H1 (cell line): Measurements from ENCODE around the gene PDE4D. TPM values are rescaled to one million over a fixed set of nuclear protein-coding genes. Genes with fewer than 3 reads are reported as not detected.

Source experiments
- CTCF ChIA-PET: fragments of 300-600 bp; sonication (Branson Sonifier 250); formaldehyde crosslinking; loops from one replicate; lab custom pipeline; 2021; ENCODE audit not compliant: partially characterized antibody; lab: Charles Lee
- POLR2A ChIA-PET: fragments of 300-600 bp; sonication (Branson Sonifier 250); formaldehyde crosslinking; loops from one replicate; lab custom pipeline; 2021; ENCODE audit warnings: inconsistent platforms; ENCODE audit not compliant: partially characterized antibody; lab: Charles Lee
- DNase-seq, 2 experiments: peaks; one replicate each; pipeline versions ENCODE4 v3.0.0 to v3.0.0-alpha.2; 2010 to 2022; ENCODE audit warnings: low spot score in 2 of 2, low read depth in 1 of 2, mixed read lengths in 1 of 2
- FAIRE-seq: peaks from 2 replicates; lab custom pipeline; 2011; peaks lifted over from hg19 to GRCh38; lab: Jason Lieb, UNC
- H2AFZ ChIP-seq: 2 replicates; pipeline ENCODE4 v1.8.1; 2012; ENCODE audit warnings: low read length, inconsistent platforms
- H2AK5ac ChIP-seq: 2 replicates; pipeline ENCODE4 v1.6.1; 2013; ENCODE audit warnings: low read depth, low read length
- H2BK120ac ChIP-seq: replicated peaks from 2 replicates; pipeline ENCODE3; 2013; ENCODE audit warnings: low read depth, low read length, inconsistent platforms
- H2BK12ac ChIP-seq: 2 replicates; pipeline ENCODE4 v1.6.1; 2013; ENCODE audit warnings: low read depth, low read length
- H2BK15ac ChIP-seq: 2 replicates; pipeline ENCODE4 v1.6.1; 2013; ENCODE audit warnings: low read length
- H2BK20ac ChIP-seq: 2 replicates; pipeline ENCODE4 v1.6.1; 2013; ENCODE audit warnings: low read length
- H2BK5ac ChIP-seq: 2 replicates; pipeline ENCODE4 v1.6.1; 2013; ENCODE audit warnings: low read depth, low read length
- H3K14ac ChIP-seq: 2 replicates; pipeline ENCODE4 v1.6.1; 2013; ENCODE audit warnings: inconsistent platforms; ENCODE audit not compliant: insufficient read length
- H3K18ac ChIP-seq: 2 replicates; pipeline ENCODE4 v1.6.1; 2013; ENCODE audit warnings: low read length; ENCODE audit errors: extremely low read depth
- H3K23ac ChIP-seq: 2 replicates; pipeline ENCODE4 v1.6.1; 2013; ENCODE audit warnings: inconsistent platforms; ENCODE audit not compliant: insufficient read length
- H3K23me2 ChIP-seq: 2 replicates; pipeline ENCODE4 v1.6.1; 2013; ENCODE audit warnings: low read depth, low read length
- H3K27ac ChIP-seq: 2 replicates; pipeline ENCODE4 v1.6.1; 2011; ENCODE audit warnings: low read depth, low read length, inconsistent platforms
- H3K27me3 ChIP-seq, 4 experiments: replicated peaks in 1 of 4; 1 replicate in 1 of 4; 2 replicates in 3 of 4; pipeline versions ENCODE4 v1.6.1 to v1.8.1; 2011 to 2013; ENCODE audit warnings: low read length in 3 of 4, mild to moderate bottlenecking in 3 of 4, inconsistent platforms in 2 of 4, mixed read lengths in 2 of 4, moderate library complexity in 1 of 4; ENCODE audit not compliant: control insufficient read depth in 3 of 4, insufficient read depth in 3 of 4; ENCODE audit errors: extremely low read depth in 1 of 4
- H3K36me3 ChIP-seq, 4 experiments: 2 replicates each; pipeline versions ENCODE4 v1.6.1 to v1.8.1; 2011 to 2013; ENCODE audit warnings: mild to moderate bottlenecking in 4 of 4, low read length in 3 of 4, moderate library complexity in 2 of 4, control low read depth in 1 of 4, inconsistent platforms in 1 of 4; ENCODE audit not compliant: insufficient read depth in 4 of 4, control insufficient read depth in 2 of 4
- H3K4ac ChIP-seq: replicated peaks from 2 replicates; pipeline ENCODE3; 2013; ENCODE audit warnings: low read length, low read depth, mixed read lengths, inconsistent platforms; ENCODE audit not compliant: insufficient read length
- H3K4me1 ChIP-seq, 4 experiments: replicated peaks in 1 of 4; 1 replicate in 1 of 4; 2 replicates in 3 of 4; pipeline versions ENCODE4 v1.6.1 to v1.8.1; 2011 to 2013; ENCODE audit warnings: low read length in 3 of 4, inconsistent platforms in 2 of 4, mixed read lengths in 1 of 4; ENCODE audit not compliant: insufficient read depth in 4 of 4, control insufficient read depth in 3 of 4
- H3K4me2 ChIP-seq, 2 experiments: 2 replicates each; pipeline versions ENCODE4 v1.6.1 to v1.8.1; 2011 to 2013; ENCODE audit warnings: low read depth in 2 of 2, low read length in 2 of 2, control low read depth in 1 of 2, inconsistent platforms in 1 of 2, mild to moderate bottlenecking in 1 of 2; ENCODE audit not compliant: insufficient read depth in 1 of 2
- H3K4me3 ChIP-seq, 4 experiments: fragments of 200-600, 300-600 bp in 1 of 4; sonication (generic), shearing (Covaris generic), sonication (Bioruptor Twin) in 1 of 4; 2 replicates each; pipeline versions ENCODE4 v1.5.1 to v1.8.1; 2011 to 2016; ENCODE audit warnings: low read length in 4 of 4, low read depth in 3 of 4, control low read depth in 2 of 4, inconsistent platforms in 2 of 4, mild to moderate bottlenecking in 2 of 4, mixed read lengths in 1 of 4, moderate library complexity in 1 of 4; ENCODE audit not compliant: insufficient read depth in 2 of 4; ENCODE audit errors: extremely low read depth in 1 of 4
- H3K56ac ChIP-seq: replicated peaks from 2 replicates; pipeline ENCODE3; 2013; ENCODE audit warnings: low read depth, mild to moderate bottlenecking, mixed read lengths, low read length, inconsistent platforms; ENCODE audit not compliant: insufficient read length
- H3K79me1 ChIP-seq: 2 replicates; pipeline ENCODE4 v1.6.1; 2013; ENCODE audit warnings: low read depth, low read length, control low read depth
- H3K79me2 ChIP-seq, 2 experiments: 2 replicates each; pipeline versions ENCODE4 v1.6.1 to v1.8.1; 2012 to 2013; ENCODE audit warnings: low read length in 2 of 2, mild to moderate bottlenecking in 2 of 2, inconsistent platforms in 1 of 2; ENCODE audit not compliant: insufficient read depth in 2 of 2, control insufficient read depth in 1 of 2
- H3K9ac ChIP-seq, 4 experiments: replicated peaks in 1 of 4; 1 replicate in 1 of 4; 2 replicates in 3 of 4; pipeline versions ENCODE4 v1.6.1 to v1.8.1; 2011 to 2013; ENCODE audit warnings: low read depth in 3 of 4, low read length in 3 of 4, control low read depth in 2 of 4, mild to moderate bottlenecking in 2 of 4, moderate library complexity in 2 of 4, inconsistent platforms in 1 of 4; ENCODE audit errors: extremely low read depth in 1 of 4
- H3K9me3 ChIP-seq, 2 experiments: 2 replicates each; pipeline versions ENCODE4 v1.6.1 to v1.8.1; 2012 to 2013; ENCODE audit warnings: mild to moderate bottlenecking in 2 of 2, moderate library complexity in 2 of 2, control low read depth in 1 of 2, inconsistent platforms in 1 of 2, low read depth in 1 of 2, low read length in 1 of 2, mixed read lengths in 1 of 2; ENCODE audit not compliant: insufficient read depth in 2 of 2
- H4K20me1 ChIP-seq, 2 experiments: replicated peaks in 1 of 2; 2 replicates each; pipeline versions ENCODE3 to v1.8.1; 2011 to 2013; ENCODE audit warnings: inconsistent platforms in 2 of 2, low read length in 2 of 2, mild to moderate bottlenecking in 1 of 2; ENCODE audit not compliant: insufficient read depth in 2 of 2, control insufficient read depth in 1 of 2
- H4K5ac ChIP-seq: 2 replicates; pipeline ENCODE4 v1.6.1; 2013; ENCODE audit warnings: low read length, low read depth, mixed read lengths, inconsistent platforms; ENCODE audit not compliant: insufficient read length
- H4K8ac ChIP-seq: 2 replicates; pipeline ENCODE4 v1.8.0; 2013; ENCODE audit warnings: mild to moderate bottlenecking, moderate library complexity, low read length, inconsistent platforms; ENCODE audit not compliant: insufficient read depth; ENCODE audit errors: extremely low read depth
- H4K91ac ChIP-seq: replicated peaks from 2 replicates; pipeline ENCODE3; 2013; ENCODE audit warnings: low read length, mixed read lengths, inconsistent platforms; ENCODE audit not compliant: insufficient read length
- ASH2L ChIP-seq: fragments of 200-600, 300-600 bp; sonication (generic); IDR thresholded peaks from one replicate; pipeline ENCODE4 v1.7.1; 2017; ENCODE audit warnings: low read length
- EGR1 ChIP-seq: IDR thresholded peaks from 2 replicates; pipeline ENCODE4 v1.6.1; 2011; ENCODE audit warnings: low read depth, low read length, borderline replicate concordance
- POLR2AphosphoS5 ChIP-seq: IDR thresholded peaks from 2 replicates; pipeline ENCODE4 v1.6.1; 2011; ENCODE audit warnings: low read depth, low read length
- RBBP5 ChIP-seq: IDR thresholded peaks from 2 replicates; pipeline ENCODE4 v1.7.1; 2012; ENCODE audit warnings: low read depth, mild to moderate bottlenecking, inconsistent platforms, low read length, moderate library complexity, borderline replicate concordance
- RXRA ChIP-seq: IDR thresholded peaks from 2 replicates; pipeline ENCODE4 v1.6.1; 2011; ENCODE audit warnings: low read depth, mild to moderate bottlenecking, low read length, moderate library complexity; ENCODE audit not compliant: insufficient read depth
- SIN3A ChIP-seq, 2 experiments: IDR thresholded peaks in 1 of 2; conservative IDR thresholded peaks in 1 of 2; 2 replicates each; pipeline ENCODE4 v1.6.1; 2011 to 2012; ENCODE audit warnings: low read length in 2 of 2, improper control_type of control experiment in 1 of 2, low read depth in 1 of 2, mild to moderate bottlenecking in 1 of 2
- TAF1 ChIP-seq: IDR thresholded peaks from 2 replicates; pipeline ENCODE4 v1.6.1; 2011; ENCODE audit warnings: mild to moderate bottlenecking, low read depth, low read length
- WGBS, 2 experiments: shearing (Covaris generic) in 1 of 2; methylation state at CpG; one replicate each; pipeline versions ENCODE4 v1.1.6 to v1.1.7; 2013 to 2015; ENCODE audit warnings: low lambda C conversion rate in 2 of 2, mixed read lengths in 2 of 2, inconsistent platforms in 1 of 2, low coverage in 1 of 2, missing lambda C conversion rate in 1 of 2; ENCODE audit not compliant: insufficient replicate concordance in 2 of 2, insufficient coverage in 1 of 2, insufficient read length in 1 of 2; ENCODE audit errors: extremely low coverage in 1 of 2, missing lambda C conversion rate in 1 of 2; 5-methylcytosine and 5-hydroxymethylcytosine counted together
- polyA plus RNA-seq, 7 experiments: library from polyadenylated mRNA; depleted of rRNA in 3 of 7; stranded (reverse) in 5 of 7; unstranded in 2 of 7; fragments of >200 nt in 5 of 7; fragments of 200-250 nt in 2 of 7; gene quantifications; 1 replicate in 5 of 7; 2 replicates in 1 of 7; 4 replicates in 1 of 7; pipeline versions ENCODE4 v1.2.1 to v1.2.3, GENCODE V29; 2011 to 2013; ENCODE audit warnings: missing spikeins in 2 of 7, mixed read lengths in 2 of 7
- total RNA-seq: library from RNA; stranded (reverse); fragmentation: NEBNext Ultra II Directional; extraction: Animal tissue kit (Norgen Biotek cat#: 25700); gene quantifications from 2 replicates; pipeline ENCODE4 v1.2.1, GENCODE V29; 2021
- TF ChIP-seq, protein P1 (sequence below): IDR thresholded peaks from 2 replicates; pipeline ENCODE4 v1.6.1; 2011; ENCODE audit warnings: low read depth, mild to moderate bottlenecking, low read length; ENCODE audit not compliant: insufficient read depth

PDE4D gene
- total and polyA plus RNA-seq, 2 of the 8 experiments (the other 6 are each of a cell fraction or from before 2014, with no cell fraction given), result 2.3 to 3.7 TPM

DNA sequence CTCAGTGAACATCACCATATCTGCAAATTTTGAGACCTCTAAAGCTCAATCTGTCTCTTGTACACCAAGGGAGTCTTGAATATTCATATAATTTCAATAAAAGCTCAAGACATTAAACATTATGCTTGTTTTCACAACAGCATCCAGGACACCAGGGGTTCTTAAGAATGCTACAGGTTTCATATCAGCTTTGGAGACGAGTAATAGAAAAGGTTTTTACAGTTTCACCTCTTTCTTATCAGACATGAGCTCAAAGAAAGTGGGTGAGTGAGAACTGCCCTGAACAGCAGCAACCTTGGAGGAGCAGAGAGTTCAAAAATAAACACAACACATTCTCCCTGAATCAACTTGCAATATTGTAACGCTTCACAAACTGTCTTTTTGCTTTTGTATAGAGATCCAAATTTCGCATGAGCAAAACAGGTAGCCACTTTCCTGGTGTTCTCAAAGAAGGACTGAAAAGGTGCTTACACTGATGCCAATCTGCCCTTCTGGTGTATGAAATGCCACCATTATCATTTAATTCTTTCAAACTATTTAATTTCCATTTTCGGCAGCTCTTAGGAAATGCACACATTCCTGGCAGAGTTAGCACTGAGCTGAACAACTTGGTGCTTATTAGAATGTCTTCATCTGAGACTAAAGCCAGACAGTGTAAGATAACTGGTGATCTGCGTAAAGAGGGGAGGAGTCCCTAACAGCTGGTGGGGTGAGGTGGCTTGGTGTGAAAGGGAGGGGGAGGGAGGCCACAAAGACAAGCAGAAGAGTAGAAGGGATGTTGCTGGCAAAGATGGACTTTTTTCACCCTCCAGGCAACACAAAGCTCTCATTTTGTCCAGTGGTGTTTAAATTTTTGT, 535.3 kb downstream of the PDE4D start:
- Histone ChIP-seq H2BK120ac (peak overlapping the region; percentile 7), H3K9ac (no peak overlapping the region), H2BK5ac (peak overlapping the region; percentile 35; the same call in 1 of the 2 replicates), H3K27me3 (no peaks in the 10 kb centered on the region), H3K56ac (no peak overlapping the region), H3K79me1 (no peaks in the 10 kb centered on the region), H2BK15ac (no peak overlapping the region), H3K18ac (no peak overlapping the region), H3K23me2 (no peaks in the 10 kb centered on the region), H2AFZ (peak overlapping the region; percentile 14; the same call in 1 of the 2 replicates), H3K4me3 (no peak overlapping the region; a peak in 1 of 8 replicates), H3K27ac (no peak overlapping the region), H3K9me3 (no peaks in the 10 kb centered on the region), H3K14ac (no peak overlapping the region), H3K4me2 (peak overlapping the region in 1 of 2 experiments; percentile 29; a peak in 1 of 4 replicates), H4K91ac (no peak overlapping the region), H3K36me3 (no peaks in the 10 kb centered on the region), H3K4ac (no peak overlapping the region), H3K23ac (no peak overlapping the region), H3K79me2 (no peaks in the 10 kb centered on the region), H2AK5ac (no peak overlapping the region), H2BK12ac (no peak overlapping the region), H4K5ac (no peak overlapping the region), H4K8ac (no peak overlapping the region), H3K4me1 (peaks cover 0 to 21% (median 12%) of the 10 kb centered on the region in 4 experiments; a peak in 6 of 7 replicates), H2BK20ac (no peak overlapping the region), H4K20me1 (no peaks in the 10 kb centered on the region)
- peak; percentile 70 for FAIRE-seq
- POLR2A ChIA-PET, result interaction anchor here (0.9 kb wide), 1 partner anchor 10 kb away, joined by 3 read pairs; no protein-coding TSS in a partner anchor
- DNase-seq, result no peak
- CTCF ChIA-PET, result interaction anchor here (0.8 to 4.3 kb wide), 14 partner anchors 10 to 350 kb away, joined by 3 to 45 read pairs (median 3); no protein-coding TSS in a partner anchor
- TF ChIP-seq SIN3A (conservative IDR thresholded peaks at IDR 0.05 in 1 of 2, IDR thresholded peaks at IDR 0.05 in 1 of 2; ENCODE audit: low read depth in 1 of 2, low read length in 2 of 2) (no peak), RXRA (no peak), ASH2L (no peak), POLR2AphosphoS5 (no peak), TAF1 (no peak), EGR1 (no peak), RBBP5 (no peak)
- TF ChIP-seq, protein P1, sequence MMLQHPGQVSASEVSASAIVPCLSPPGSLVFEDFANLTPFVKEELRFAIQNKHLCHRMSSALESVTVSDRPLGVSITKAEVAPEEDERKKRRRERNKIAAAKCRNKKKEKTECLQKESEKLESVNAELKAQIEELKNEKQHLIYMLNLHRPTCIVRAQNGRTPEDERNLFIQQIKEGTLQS, result no peak
- WGBS, 2 experiments, result 57% methylated on average over 5 of the region's 5 CpGs; no CpG with 5 or more reads in 1 of the 2 experiments
